NB4 (cell line): ENCODE results near the gene SS18L1.

Source experiments
- DNase-seq: peaks from one replicate; pipeline ENCODE4 v3.0.0; 2010; ENCODE audit warnings: low read depth
- H3K4me3 ChIP-seq: one replicate; pipeline ENCODE4 v1.5.1; 2011; ENCODE audit warnings: mild to moderate bottlenecking, low read depth, low read length, moderate library complexity
- CTCF ChIP-seq: IDR thresholded peaks from one replicate; pipeline ENCODE4 v1.5.1; 2012; ENCODE audit warnings: low read depth, low read length
- MAX ChIP-seq: IDR thresholded peaks from 2 replicates; pipeline ENCODE4 v1.6.1; 2011; ENCODE audit warnings: low read depth, low read length
- MYC ChIP-seq: IDR thresholded peaks from 2 replicates; pipeline ENCODE4 v1.6.1; 2011; ENCODE audit warnings: low read depth, low read length
- POLR2A ChIP-seq: IDR thresholded peaks from 2 replicates; pipeline ENCODE4 v1.6.1; 2011; ENCODE audit warnings: mild to moderate bottlenecking; ENCODE audit not compliant: insufficient read length; ENCODE audit errors: extremely low read depth

Gene SS18L1

GRCh38 chr20:62162765-62163484 lies 19.4 kb downstream of the SS18L1 start:
- no peak for TF ChIP-seq POLR2A
- no peak for TF ChIP-seq MYC
- no peak for TF ChIP-seq MAX
- TF ChIP-seq CTCF = no peak
- DNase-seq = no peak
- H3K4me3 ChIP-seq = no peak overlapping the region

GRCh38 chr20:62163485-62163865 lies 19.9 kb downstream of the SS18L1 start:
- DNase-seq = no peak
- no peak overlapping the region for H3K4me3 ChIP-seq
- TF ChIP-seq POLR2A (no peak), MAX (no peak), CTCF (no peak)

- TF ChIP-seq MAX (no peak), POLR2A (no peak), MYC (no peak), CTCF (no peak)
- H3K4me3 ChIP-seq = no peak overlapping the region
- no peak for DNase-seq
These were observed 20.6 kb downstream of the SS18L1 start for GRCh38 chr20:62163986-62164762.

GRCh38 chr20:62164879-62165761 lies 21.6 kb downstream of the SS18L1 start:
- H3K4me3 ChIP-seq = no peak overlapping the region
- TF ChIP-seq POLR2A (no peak), CTCF (no peak), MAX (no peak), MYC (no peak)
- no peak for DNase-seq

- peak; percentile 68 for TF ChIP-seq MAX
- TF ChIP-seq POLR2A = no peak
- peak; percentile 86 for TF ChIP-seq MYC
- no peak for TF ChIP-seq CTCF
- peak; percentile 85 for DNase-seq
- H3K4me3 ChIP-seq = no peak overlapping the region
These were observed 22.3 kb downstream of the SS18L1 start for GRCh38 chr20:62165762-62166399.
